Lower leg skin (tissue), 4 donors: ENCODE data around the gene LRIT3. TPM values are rescaled to one million over a fixed set of nuclear protein-coding genes. Genes with fewer than 3 reads are reported as not detected.

Experiments
- DNase-seq, 2 donors: peaks; one replicate each; pipeline ENCODE4 v3.0.0-alpha.2; 2019; ENCODE audit warnings: low spot score in 2 of 2
- H3K4me3 ChIP-seq: fragments of 200-600 bp; sonication (generic); 2 replicates; pipeline ENCODE4 v1.5.1; 2017; ENCODE audit warnings: mild to moderate bottlenecking, low read depth; ENCODE audit not compliant: poor library complexity, severe bottlenecking
- CTCF ChIP-seq, 3 donors: fragments of 450-650 bp; IDR thresholded peaks; one replicate each; pipeline ENCODE4 v1.5.1; 2016; ENCODE audit warnings: antibody characterized with exemption in 3 of 3, mild to moderate bottlenecking in 3 of 3, moderate library complexity in 2 of 3
- POLR2A ChIP-seq, 2 donors: fragments of 450-650 bp; IDR thresholded peaks; one replicate each; pipeline ENCODE4 v1.6.1; 2016 to 2017; ENCODE audit warnings: antibody characterized with exemption in 2 of 2, mild to moderate bottlenecking in 1 of 2, moderate library complexity in 1 of 2
- WGBS, 2 donors: methylation state at CpG; one replicate each; pipeline ENCODE4 v1.1.5; 2018; 5-methylcytosine and 5-hydroxymethylcytosine counted together
- intact Hi-C: fragments of 100-400 bp; cut with DNase I; formaldehyde crosslinking; loops from one replicate; pipeline ENCODE4 v1.15.0; 2023; ENCODE audit warnings: low total_unique reads
- total RNA-seq, 4 donors: library from RNA; depleted of rRNA; stranded (reverse); fragments of >200 nt; gene quantifications; one replicate each; pipeline ENCODE4 v1.1.0, GENCODE V29; 2016

LRIT3 gene
- total RNA-seq, 4 donors from 2014 or later = 0.21 to 0.42 TPM; not detected in 2

- no peak for DNase-seq
- WGBS, 2 donors = 90 to 93% methylated on average over 2 of the region's 2 CpGs
- H3K4me3 ChIP-seq = no peak overlapping the region
- TF ChIP-seq CTCF (IDR thresholded peaks at IDR 0.05) (no peak), POLR2A (IDR thresholded peaks at IDR 0.05) (no peak)
- intact Hi-C loops = loop anchor here (10.0 kb wide), 1 partner anchor 375 kb away; the partner anchor contains the start of gene SEC24B
These were observed 38.3 kb upstream of the LRIT3 start for GRCh38 chr4:109809655-109810054.

GRCh38 chr4:109810552-109811387, 37.1 kb upstream of the LRIT3 start:
- WGBS, 2 donors = 75 to 79% methylated on average over 11 of the region's 11 CpGs
- TF ChIP-seq POLR2A (IDR thresholded peaks at IDR 0.05) = no peak
- TF ChIP-seq CTCF (IDR thresholded peaks at IDR 0.05) = no peak
- no peak for DNase-seq
- intact Hi-C loops = loop anchor here (10.0 kb wide), 1 partner anchor 376 kb away; the partner anchor contains the start of gene SEC24B
- no peak overlapping the region for H3K4me3 ChIP-seq

GRCh38 chr4:109811707-109812106, 36.2 kb upstream of the LRIT3 start:
- intact Hi-C loops = loop anchor here (10.0 kb wide), 1 partner anchor 377 kb away; the partner anchor contains the start of gene SEC24B
- no peak for DNase-seq
- no peak for TF ChIP-seq POLR2A (IDR thresholded peaks at IDR 0.05)
- TF ChIP-seq CTCF (IDR thresholded peaks at IDR 0.05) = no peak
- no peak overlapping the region for H3K4me3 ChIP-seq
- WGBS, 2 donors = 40 to 48% methylated on average over 3 of the region's 3 CpGs

- WGBS, 2 donors = 0 to 1% methylated on average over 53 of the region's 53 CpGs
- peak within 1 kb of the TSS; percentile 63 for H3K4me3 ChIP-seq
- TF ChIP-seq CTCF (IDR thresholded peaks at IDR 0.05) (no peak), POLR2A (IDR thresholded peaks at IDR 0.05) (no peak)
- DNase-seq = peak; percentile 91 to 97
- intact Hi-C loops = loop anchor here (10.0 kb wide), 1 partner anchor 381 kb away; the partner anchor contains the start of gene SEC24B
These were observed 32.5 kb upstream of the LRIT3 start, which contains the start of gene GAR1 for GRCh38 chr4:109815151-109816081. Gene GAR1 (plus strand): TSS chr4:109815762. CDS start chr4:109816165, 403 bp downstream.

- peak in 1 of 2 donors; percentile 83 for DNase-seq
- intact Hi-C loops = loop anchor here (10.0 kb wide), 1 partner anchor 381 kb away; the partner anchor contains the start of gene SEC24B
- no peak for TF ChIP-seq CTCF (IDR thresholded peaks at IDR 0.05)
- no peak for TF ChIP-seq POLR2A (IDR thresholded peaks at IDR 0.05)
- 0% methylated on average over 19 of the region's 19 CpGs for WGBS, 2 donors
- peak overlapping the region; percentile 63 for H3K4me3 ChIP-seq
These were observed 31.8 kb upstream of the LRIT3 start for GRCh38 chr4:109816082-109816442.
